ENCODE results near the gene TAAR5.
"Not testable (repeated sequence)": the region's sequence is repeated elsewhere in the genome, so short reads cannot be mapped to it uniquely, and the experiment has no call there.

Gene TAAR5

GRCh38 chr6:132589454-132589853 is at the start of gene TAAR5:
TAAR5 (minus strand) TSS chr6:132589741; CDS start chr6:132589686, 55 bp downstream.
- FAIRE-seq (no peak), DNase-seq (ENCODE audit: insufficient read length, low spot score) (no peak)

GRCh38 chr6:132637135-132637534 is 47.6 kb upstream of the TAAR5 start:
- not testable (repeated sequence) for FAIRE-seq; DNase-seq (ENCODE audit: insufficient read length, low spot score)

- FAIRE-seq; DNase-seq (ENCODE audit: insufficient read length, low spot score): not testable (repeated sequence)
Observed at GRCh38 chr6:132635906-132636305, 46.4 kb upstream of the TAAR5 start.

GRCh38 chr6:132635288-132635687 is 45.7 kb upstream of the TAAR5 start:
- not testable (repeated sequence) for FAIRE-seq; DNase-seq (ENCODE audit: insufficient read length, low spot score)

- DNase-seq (ENCODE audit: insufficient read length, low spot score) (no peak), FAIRE-seq (no peak)
Observed at GRCh38 chr6:132634796-132635195, 45.3 kb upstream of the TAAR5 start.

- no peak for FAIRE-seq
- no peak for DNase-seq (ENCODE audit: insufficient read length, low spot score)
Observed at GRCh38 chr6:132633362-132633761, 43.8 kb upstream of the TAAR5 start.

GRCh38 chr6:132624175-132624574 is 34.6 kb upstream of the TAAR5 start, which contains the start of gene TAAR2:
TAAR2 (minus strand) TSS chr6:132624275; CDS start chr6:132624275, 0 bp downstream.
- FAIRE-seq (no peak), DNase-seq (ENCODE audit: insufficient read length, low spot score) (no peak)

GRCh38 chr6:132623106-132623845 is 33.7 kb upstream of the TAAR5 start:
- FAIRE-seq (no peak), DNase-seq (ENCODE audit: insufficient read length, low spot score) (no peak)

- no peak for FAIRE-seq
Observed at GRCh38 chr6:132616677-132617076, 27.1 kb upstream of the TAAR5 start.

GRCh38 chr6:132614554-132614953 is 25.0 kb upstream of the TAAR5 start:
- FAIRE-seq (no peak), DNase-seq (ENCODE audit: insufficient read length, low spot score) (no peak)

More at GRCh38 chr6:132616677-132617076, 27.1 kb upstream of the TAAR5 start:
- DNase-seq (ENCODE audit: insufficient read length, low spot score): no peak

- FAIRE-seq: no peak
- DNase-seq (ENCODE audit: insufficient read length, low spot score): no peak
Observed at GRCh38 chr6:132612449-132613108, 23.0 kb upstream of the TAAR5 start.

- FAIRE-seq (no peak), DNase-seq (ENCODE audit: insufficient read length, low spot score) (no peak)
Observed at GRCh38 chr6:132611616-132612015, 22.1 kb upstream of the TAAR5 start.

GRCh38 chr6:132607544-132608233 is 18.1 kb upstream of the TAAR5 start:
- DNase-seq (ENCODE audit: insufficient read length, low spot score) (no peak), FAIRE-seq (no peak)

GRCh38 chr6:132604635-132605152 is 15.2 kb upstream of the TAAR5 start:
- DNase-seq (ENCODE audit: insufficient read length, low spot score) (no peak), FAIRE-seq (no peak)

- FAIRE-seq: not testable (repeated sequence)
Observed at GRCh38 chr6:132600900-132601299, 11.4 kb upstream of the TAAR5 start.

GRCh38 chr6:132598473-132598872 is 8.9 kb upstream of the TAAR5 start:
- FAIRE-seq (no peak), DNase-seq (ENCODE audit: insufficient read length, low spot score) (no peak)

More at GRCh38 chr6:132600900-132601299, 11.4 kb upstream of the TAAR5 start:
- not testable (repeated sequence) for DNase-seq (ENCODE audit: insufficient read length, low spot score)

GRCh38 chr6:132596201-132596600 is 6.7 kb upstream of the TAAR5 start:
- FAIRE-seq: no peak
- DNase-seq (ENCODE audit: insufficient read length, low spot score): no peak

- DNase-seq (ENCODE audit: insufficient read length, low spot score) (no peak), FAIRE-seq (no peak)
Observed at GRCh38 chr6:132592855-132593254, 3.3 kb upstream of the TAAR5 start.

GRCh38 chr6:132590362-132590761 is 821 bp upstream of the TAAR5 start:
- no peak for FAIRE-seq

GRCh38 chr6:132587424-132587823 is 2.1 kb downstream of the TAAR5 start:
- FAIRE-seq (no peak), DNase-seq (ENCODE audit: insufficient read length, low spot score) (no peak)

More at GRCh38 chr6:132590362-132590761, 821 bp upstream of the TAAR5 start:
- DNase-seq (ENCODE audit: insufficient read length, low spot score): no peak

- DNase-seq (ENCODE audit: insufficient read length, low spot score): no peak
- no peak for FAIRE-seq
Observed at GRCh38 chr6:132584698-132585097, 4.8 kb downstream of the TAAR5 start.

All from HTR-8/SVneo (cell line).